ENCODE measurements around the gene APMAP.

APMAP gene

GRCh38 chr20:24963672-24964505 is 28.7 kb downstream of the APMAP start:
- DNase-seq: no peak

GRCh38 chr20:24962510-24962909 is 30.0 kb downstream of the APMAP start:
- DNase-seq: no peak

DNA sequence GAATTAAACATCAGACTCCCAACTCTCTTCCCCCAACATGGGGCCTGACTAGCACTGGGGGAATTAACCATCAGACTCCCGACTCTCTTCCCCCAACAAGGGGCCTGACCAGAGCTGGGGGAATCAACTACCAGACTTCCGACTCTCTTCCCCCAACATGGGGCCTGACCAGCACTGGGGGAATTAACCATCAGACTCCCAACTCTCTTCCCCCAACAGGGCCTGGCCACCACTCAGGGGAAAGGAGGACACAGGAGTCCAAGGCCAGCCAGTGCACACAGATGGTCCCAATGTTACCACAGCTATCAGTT is 30.4 kb downstream of the APMAP start:
- no peak for DNase-seq

DNA sequence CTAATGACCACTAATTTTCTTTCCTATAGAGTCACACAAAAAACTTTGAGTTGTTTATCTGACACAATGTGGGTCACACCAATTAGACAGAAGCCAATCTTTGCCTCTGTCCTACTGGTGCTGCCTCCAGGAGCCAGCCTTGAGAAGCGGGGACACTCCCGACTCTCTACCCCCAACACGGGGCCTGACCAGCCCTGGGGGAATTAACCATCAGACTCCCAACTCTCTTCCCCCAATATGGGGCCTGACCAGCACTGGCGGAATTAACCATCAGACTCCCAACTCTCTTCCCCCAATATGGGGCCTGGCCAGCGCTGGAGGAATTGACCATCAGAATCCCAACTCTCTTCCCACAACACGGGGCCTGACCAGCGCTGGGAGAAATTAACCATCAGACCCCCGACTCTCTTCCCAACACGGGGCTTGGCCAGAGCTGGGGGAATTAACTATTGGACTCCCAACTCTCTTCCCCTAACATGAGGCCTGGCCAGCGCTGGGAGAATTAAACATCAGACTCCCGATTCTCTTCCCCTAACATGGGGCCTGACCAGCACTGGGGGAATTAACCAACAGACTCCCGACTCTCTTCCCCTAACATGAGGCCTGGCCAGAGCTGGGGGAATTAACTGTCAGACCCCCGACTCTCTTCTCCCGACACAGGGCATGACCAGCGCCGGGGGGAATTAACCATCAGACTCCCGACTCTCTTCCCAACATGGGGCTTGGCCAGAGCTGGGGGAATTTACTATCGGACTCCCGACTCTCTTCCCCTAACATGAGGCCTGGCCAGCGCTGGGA is 31.0 kb downstream of the APMAP start:
- no peak for DNase-seq

DNA sequence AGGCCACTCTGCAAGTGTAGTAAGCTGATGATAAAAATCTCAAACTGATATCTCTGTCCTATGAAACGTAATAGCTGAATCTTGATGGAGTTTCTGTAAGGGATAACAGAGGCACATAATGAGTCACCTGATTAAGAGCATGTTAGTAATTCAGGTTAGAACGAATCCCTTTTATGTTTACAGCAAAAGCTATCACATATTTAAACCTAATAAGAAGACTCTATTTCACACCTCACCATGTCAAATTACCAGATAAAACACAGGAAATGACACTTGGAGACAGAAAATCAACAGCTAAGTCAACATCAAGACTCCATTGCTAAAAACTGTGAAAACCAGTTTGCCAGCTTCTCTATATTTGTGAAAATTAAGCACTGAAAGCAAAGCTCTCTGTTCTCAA is 31.7 kb downstream of the APMAP start:
- DNase-seq: peak; percentile 79

DNA sequence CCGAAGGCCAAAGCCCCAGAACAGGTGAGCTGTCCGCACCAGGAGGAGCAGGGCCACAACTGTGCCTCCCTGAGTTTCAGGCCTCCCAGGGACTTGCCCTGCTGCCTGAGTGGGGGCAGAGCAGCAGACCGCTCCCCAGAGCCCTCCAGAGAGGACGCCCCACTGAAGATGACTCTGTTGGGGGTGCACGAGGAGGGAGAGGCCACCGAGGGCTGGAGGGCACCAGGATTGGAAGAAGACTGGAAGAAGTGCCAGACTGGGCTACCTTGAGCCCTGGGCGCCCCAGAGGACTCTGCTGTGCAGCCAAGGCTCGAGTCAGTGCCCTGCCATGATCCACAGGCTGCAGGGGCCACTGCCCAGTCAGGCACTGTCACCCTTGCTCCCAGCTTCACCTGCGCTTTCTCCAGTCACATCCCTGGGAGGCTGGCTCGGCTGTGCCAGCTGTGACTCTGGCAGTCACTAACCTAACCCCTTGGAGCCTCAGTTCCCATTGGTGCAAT is 32.2 kb downstream of the APMAP start:
- DNase-seq: no peak

DNA sequence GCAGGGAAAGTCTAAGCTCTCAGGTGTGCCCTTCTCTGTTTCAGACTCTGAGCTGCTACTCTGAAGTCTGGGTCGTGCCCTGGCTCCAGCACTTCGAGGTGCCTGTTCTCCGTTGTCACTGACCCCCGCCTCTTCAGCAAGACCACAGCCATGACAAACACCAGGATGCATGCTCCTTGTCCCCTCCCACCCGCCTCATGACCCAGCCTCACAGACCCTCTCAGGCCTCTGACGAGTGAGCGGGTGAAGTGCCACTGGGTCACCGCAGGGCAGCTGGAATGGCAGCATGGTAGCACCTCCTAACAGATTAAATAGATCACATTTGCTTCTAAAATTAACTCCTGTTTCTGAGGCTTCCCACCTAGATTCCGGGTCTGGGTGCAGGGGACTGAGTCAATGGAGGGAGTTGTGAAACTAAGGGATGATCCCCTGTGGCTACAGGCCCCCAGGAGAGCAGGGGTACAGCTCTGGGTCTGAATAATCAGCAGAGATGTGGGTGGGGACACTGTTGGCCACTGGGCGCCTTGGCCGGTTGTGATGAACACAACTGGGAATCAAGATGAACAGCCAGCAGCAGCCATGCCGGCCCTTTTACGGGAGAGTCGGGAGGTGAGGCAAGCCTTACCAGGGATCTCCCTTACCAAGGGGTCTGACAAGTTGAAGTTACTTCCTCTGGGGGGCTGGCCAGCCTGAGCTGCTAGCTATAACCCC is 32.8 kb downstream of the APMAP start:
- DNase-seq: no peak

DNA sequence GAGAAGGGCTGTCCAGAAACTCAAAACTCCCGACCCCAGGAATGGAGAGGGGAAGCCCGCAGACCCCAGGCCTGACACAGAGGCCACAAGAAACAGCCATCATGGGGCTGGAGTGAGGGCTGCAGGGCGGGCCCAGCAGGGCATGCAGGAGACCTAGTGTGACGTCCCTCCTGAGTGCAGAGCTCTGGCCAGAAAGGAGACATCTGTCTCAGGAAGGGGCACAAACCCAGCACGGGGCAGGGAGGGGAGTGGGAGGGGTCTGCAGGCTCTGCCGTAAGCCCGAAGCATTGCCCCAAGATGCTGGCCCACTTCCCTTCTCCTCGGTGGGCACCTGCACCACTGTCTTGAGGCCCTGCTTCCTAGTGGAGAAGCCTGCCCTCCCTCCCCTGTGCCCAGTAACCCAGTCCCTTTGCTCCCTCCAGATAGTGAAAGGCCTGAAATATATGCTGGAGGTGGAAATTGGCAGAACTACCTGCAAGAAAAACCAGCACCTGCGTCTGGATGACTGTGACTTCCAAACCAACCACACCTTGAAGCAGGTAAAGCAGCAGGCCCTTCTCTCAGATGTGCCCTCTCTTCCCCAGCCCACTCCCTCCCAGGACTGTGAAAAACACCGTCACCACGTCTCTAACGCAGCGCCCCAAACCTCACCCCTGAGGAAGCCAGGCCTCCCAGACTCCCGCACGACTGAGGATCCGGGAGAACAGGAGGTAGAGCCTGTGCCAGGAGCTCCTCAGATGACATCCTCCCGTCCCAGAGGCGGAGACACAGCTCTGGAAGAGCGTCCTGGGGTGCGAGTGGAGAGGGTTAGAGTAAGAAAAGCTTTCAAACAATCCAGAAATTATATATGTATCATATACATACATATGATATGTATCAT is 33.8 kb downstream of the APMAP start:
- no peak for DNase-seq

GRCh38 chr20:24957326-24958016 is 35.1 kb downstream of the APMAP start:
- DNase-seq: no peak

- no peak for DNase-seq
Measured at GRCh38 chr20:24956001-24956841, 36.3 kb downstream of the APMAP start.

- peak; percentile 24 for DNase-seq
Measured at GRCh38 chr20:24955045-24955444, 37.5 kb downstream of the APMAP start.

DNA sequence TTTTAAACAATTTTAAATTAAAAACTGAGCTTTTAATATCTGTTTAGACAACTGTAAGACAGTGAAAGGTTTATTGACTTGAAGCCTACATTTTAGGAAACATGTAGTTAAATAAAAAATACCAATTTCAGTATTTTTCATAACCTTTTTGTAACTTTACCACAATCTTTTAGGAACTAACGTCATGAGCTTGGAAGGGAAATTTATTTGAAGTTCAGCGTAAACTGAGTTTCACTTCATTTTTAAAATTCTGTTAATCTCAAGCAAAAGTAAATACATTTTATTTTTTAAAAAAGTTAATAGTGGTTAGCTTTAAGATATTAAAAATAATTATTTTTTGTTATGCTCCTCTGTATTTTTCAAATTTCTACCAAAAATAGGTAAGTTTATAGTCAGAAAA is 38.0 kb downstream of the APMAP start:
- no peak for DNase-seq

DNA sequence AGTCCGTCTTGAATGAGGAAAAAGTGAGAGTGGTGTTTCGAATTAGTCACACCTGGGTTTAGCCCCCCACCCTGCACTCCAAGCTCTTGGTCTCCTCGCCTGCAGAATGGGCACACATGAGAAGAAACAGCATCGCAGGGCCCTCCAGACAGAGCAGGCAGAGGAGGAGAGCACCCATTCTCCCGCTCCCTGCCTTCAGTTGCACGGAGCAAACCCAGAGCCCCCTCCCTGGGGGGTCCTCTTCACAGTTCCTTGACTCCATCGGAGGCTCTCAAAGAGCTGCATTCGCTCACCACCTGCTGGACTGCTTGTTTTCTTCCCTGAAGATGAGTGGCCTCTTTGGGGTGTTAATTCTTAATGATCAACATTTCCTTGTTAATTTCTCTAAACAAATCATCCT is 38.4 kb downstream of the APMAP start:
- no peak for DNase-seq

DNA sequence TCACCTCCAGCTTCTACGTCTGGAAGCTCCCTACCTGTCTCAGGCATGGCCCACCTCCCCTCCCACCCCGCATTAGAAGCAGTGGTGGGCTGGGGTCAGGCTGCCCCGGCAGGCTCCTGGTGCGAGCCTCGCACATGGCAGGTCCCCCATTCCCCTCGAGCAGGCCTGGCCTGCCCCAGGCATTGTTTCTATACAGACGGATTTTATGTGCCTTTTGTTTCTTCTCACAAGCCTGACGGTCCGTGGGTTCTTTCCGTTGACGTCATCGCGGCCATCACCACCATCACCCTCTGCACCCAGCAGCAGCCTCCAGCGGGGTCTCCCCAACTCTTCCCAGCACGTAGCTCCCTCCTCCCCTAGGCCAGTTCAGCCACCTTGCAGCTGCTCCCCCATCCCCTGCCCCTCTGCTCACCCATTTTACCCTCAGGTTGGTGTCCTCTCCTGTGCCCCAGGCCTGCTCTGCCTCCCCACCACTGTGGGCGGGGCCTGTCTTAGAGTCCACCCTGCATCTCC is 38.9 kb downstream of the APMAP start:
- DNase-seq: peak; percentile 34

DNA sequence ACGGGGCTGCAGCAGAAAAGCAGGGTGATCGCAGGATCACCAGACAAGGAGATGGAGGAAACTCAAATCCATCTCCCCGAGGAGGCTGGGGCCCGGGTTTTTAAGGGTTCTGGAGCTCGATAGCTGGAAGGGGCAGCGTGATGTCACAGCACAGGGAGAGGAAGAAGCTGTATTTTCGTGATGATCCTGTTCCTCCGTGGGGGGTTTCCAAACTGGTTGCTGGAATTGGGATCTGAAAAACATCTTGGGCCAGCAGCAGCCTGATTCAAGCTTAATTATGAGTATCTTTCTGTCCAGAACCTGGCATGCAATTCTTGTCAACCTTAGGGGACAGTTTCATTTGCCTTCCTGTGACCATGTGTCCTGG is 39.4 kb downstream of the APMAP start:
- no peak for DNase-seq

DNA sequence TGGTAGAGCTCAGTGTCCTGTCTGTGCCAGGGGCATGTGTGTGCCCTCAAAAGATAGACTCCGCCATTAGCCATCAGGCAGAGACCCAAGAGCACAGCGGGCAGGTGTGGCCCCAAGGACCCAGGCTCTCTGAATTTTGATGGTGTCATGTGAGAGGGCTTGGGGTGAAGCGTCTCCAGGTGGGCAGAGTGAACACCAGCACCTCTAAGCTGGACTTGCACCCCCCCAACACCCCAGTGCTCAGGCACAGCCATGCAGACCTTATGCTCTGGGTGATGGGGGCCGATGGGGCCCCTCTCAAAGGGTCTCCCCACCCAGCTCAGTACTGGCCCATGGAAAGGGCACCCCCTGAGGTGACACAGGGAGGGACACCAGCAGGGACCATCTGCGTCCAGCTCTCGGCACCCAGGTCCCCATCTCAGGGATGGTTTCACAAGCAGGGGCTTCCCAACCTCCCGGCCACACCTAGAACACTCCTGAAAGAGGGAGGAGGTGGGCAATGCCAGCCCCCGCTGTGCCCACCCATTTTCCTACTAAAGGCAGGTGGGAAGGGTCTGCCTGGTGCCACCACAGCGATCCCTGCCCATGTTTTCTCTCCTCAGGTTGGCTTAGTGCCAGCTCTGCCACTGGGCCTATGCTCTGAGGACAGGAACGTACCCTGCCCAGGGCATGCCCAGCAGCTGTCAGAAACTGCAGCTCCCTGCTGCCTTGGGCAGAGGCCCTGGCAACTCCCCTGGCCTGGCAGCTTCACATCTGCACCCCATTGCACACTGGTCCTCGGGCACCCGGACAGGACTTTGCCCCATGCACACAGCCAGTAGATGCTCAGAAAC is 40.0 kb downstream of the APMAP start:
- no peak for DNase-seq

- DNase-seq: no peak
Measured at GRCh38 chr20:24951536-24952083, 40.9 kb downstream of the APMAP start.

- DNase-seq: no peak
Measured at GRCh38 chr20:24950836-24951525, 41.6 kb downstream of the APMAP start.

Measured in CD4-positive, alpha-beta T cell treated with Interleukin-4 for 4 hours (primary cell).